WTC11 (cell line): ENCODE data around the gene SCN4A. TPM values are rescaled to one million over a fixed set of nuclear protein-coding genes. Genes with fewer than 3 reads are reported as not detected.

Experiments
- ATAC-seq: fragments of 200-7000 bp; cut with Tn5 transposase; 2 replicates; pipeline ENCODE4 v1.10.0; 2021; ENCODE audit warnings: mild to moderate bottlenecking, moderate library complexity
- CTCF ChIA-PET: fragments of 300-600 bp; sonication (Branson Sonifier 250); formaldehyde crosslinking; loops from one replicate; lab custom pipeline; 2021; ENCODE audit warnings: antibody characterized with exemption; lab: Charles Lee
- POLR2A ChIA-PET: fragments of 350-600 bp; sonication (Branson Sonifier 250); formaldehyde crosslinking; loops from one replicate; lab custom pipeline; 2021; ENCODE audit warnings: antibody characterized with exemption; lab: Charles Lee
- DNase-seq: peaks from one replicate; pipeline ENCODE4 v3.0.0; 2021; ENCODE audit warnings: low spot score
- H3K27ac Mint-ChIP-seq: 2 replicates; pipeline ENCODE4 v1.8.0; 2021; ENCODE audit warnings: mixed read lengths
- H3K27me3 Mint-ChIP-seq: 2 replicates; pipeline ENCODE4 v1.8.0; 2021; ENCODE audit warnings: low read depth, mild to moderate bottlenecking, moderate library complexity, mixed read lengths
- H3K36me3 Mint-ChIP-seq: 2 replicates; pipeline ENCODE4 v1.8.0; 2021; ENCODE audit warnings: mixed read lengths
- H3K4me1 Mint-ChIP-seq: 2 replicates; pipeline ENCODE4 v1.8.0; 2022; ENCODE audit warnings: mixed read lengths
- H3K4me3 Mint-ChIP-seq: 2 replicates; pipeline ENCODE4 v1.8.0; 2021; ENCODE audit warnings: mild to moderate bottlenecking, moderate library complexity, mixed read lengths
- H3K9me3 Mint-ChIP-seq: 2 replicates; pipeline ENCODE4 v1.8.0; 2021; ENCODE audit warnings: mixed read lengths
- AR ChIP-seq: fragments of 250-450 bp; sonication (Bioruptor Pico); IDR thresholded peaks from 2 replicates; pipeline ENCODE4 v1.9.0; 2021; ENCODE audit warnings: mild to moderate bottlenecking
- ATF3 ChIP-seq: sonication (generic); formaldehyde crosslinking; conservative IDR thresholded peaks from 2 replicates; pipeline ENCODE4 v1.8.1; 2022; ENCODE audit warnings: mild to moderate bottlenecking, missing genetic modification reagents
- E2F4 ChIP-seq: sonication (generic); formaldehyde crosslinking; IDR thresholded peaks from 2 replicates; pipeline ENCODE4 v1.8.1; 2022; ENCODE audit warnings: low read depth, mild to moderate bottlenecking, moderate library complexity, missing genetic modification reagents, borderline replicate concordance
- FOXJ3 ChIP-seq: sonication (generic); formaldehyde crosslinking; IDR thresholded peaks from 2 replicates; pipeline ENCODE4 v1.9.0; 2021; ENCODE audit warnings: missing genetic modification reagents, mild to moderate bottlenecking, borderline replicate concordance
- FOXP4 ChIP-seq: sonication (generic); formaldehyde crosslinking; IDR thresholded peaks from 2 replicates; pipeline ENCODE4 v1.8.0; 2022; ENCODE audit warnings: mild to moderate bottlenecking, missing genetic modification reagents
- HMGA2 ChIP-seq: fragments of 250-450 bp; sonication (Bioruptor Pico); IDR thresholded peaks from 2 replicates; pipeline ENCODE4 v1.4.0; 2021; ENCODE audit warnings: mild to moderate bottlenecking, moderate library complexity
- KAT7 ChIP-seq: sonication (generic); formaldehyde crosslinking; IDR thresholded peaks from 2 replicates; pipeline ENCODE4 v1.8.1; 2023; ENCODE audit warnings: missing genetic modification reagents, mild to moderate bottlenecking, borderline replicate concordance
- MXD4 ChIP-seq: fragments of 250-450 bp; sonication (Bioruptor Pico); IDR thresholded peaks from 2 replicates; pipeline ENCODE4 v1.8.0; 2021; ENCODE audit warnings: mild to moderate bottlenecking, moderate library complexity, borderline replicate concordance
- NFE2L1 ChIP-seq: sonication (generic); formaldehyde crosslinking; IDR thresholded peaks from 2 replicates; pipeline ENCODE4 v1.8.1; 2023; ENCODE audit warnings: missing genetic modification reagents
- NR2C2 ChIP-seq: sonication (generic); formaldehyde crosslinking; IDR thresholded peaks from 2 replicates; pipeline ENCODE4 v1.8.0; 2022; ENCODE audit warnings: mild to moderate bottlenecking, missing genetic modification reagents
- NR3C1 ChIP-seq: sonication (generic); formaldehyde crosslinking; conservative IDR thresholded peaks from 2 replicates; pipeline ENCODE4 v1.8.1; 2023; ENCODE audit warnings: low read depth, mild to moderate bottlenecking, missing genetic modification reagents
- SMAD3 ChIP-seq: sonication (generic); formaldehyde crosslinking; IDR thresholded peaks from 2 replicates; pipeline ENCODE4 v1.8.0; 2022; ENCODE audit warnings: missing genetic modification reagents, mild to moderate bottlenecking, borderline replicate concordance
- SMAD4 ChIP-seq: sonication (generic); formaldehyde crosslinking; IDR thresholded peaks from 2 replicates; pipeline ENCODE4 v1.8.0; 2022; ENCODE audit warnings: mild to moderate bottlenecking, missing genetic modification reagents
- SP1 ChIP-seq: sonication (generic); formaldehyde crosslinking; conservative IDR thresholded peaks from 2 replicates; pipeline ENCODE4 v1.8.1; 2022; ENCODE audit warnings: missing genetic modification reagents
- TCF7 ChIP-seq: sonication (generic); formaldehyde crosslinking; IDR thresholded peaks from 2 replicates; pipeline ENCODE4 v1.8.0; 2022; ENCODE audit warnings: mild to moderate bottlenecking, low read depth, missing genetic modification reagents, moderate library complexity
- ZNF317 ChIP-seq: sonication (generic); formaldehyde crosslinking; IDR thresholded peaks from 2 replicates; pipeline ENCODE4 v1.8.1; 2023; ENCODE audit warnings: low read depth, mild to moderate bottlenecking, moderate library complexity, missing genetic modification reagents, borderline replicate concordance
- ZNF396 ChIP-seq: fragments of 250-450 bp; sonication (Bioruptor Pico); IDR thresholded peaks from 2 replicates; pipeline ENCODE4 v1.8.0; 2021; ENCODE audit warnings: mild to moderate bottlenecking, moderate library complexity, borderline replicate concordance
- ZNF532 ChIP-seq: fragments of 250-450 bp; sonication (Bioruptor Pico); IDR thresholded peaks from 2 replicates; pipeline ENCODE4 v1.9.0; 2021; ENCODE audit warnings: mild to moderate bottlenecking, borderline replicate concordance
- total RNA-seq: library from RNA; stranded (reverse); gene quantifications from 3 replicates; pipeline ENCODE4 v1.2.3, GENCODE V29; 2021

Gene SCN4A
- total RNA-seq, 1 experiment from 2014 or later, result 5.8 TPM

- ChIA-PET CTCF (interaction anchor here (1.0 to 2.6 kb wide), 4 partner anchors 12 to 348 kb away, joined by 3 to 18 read pairs (median 8); partner anchors contain the start of genes CSHL1 and GH1), POLR2A (no interaction called here)
- no peak for DNase-seq
- H3K4me3 Mint-ChIP-seq, result no peak overlapping the region
- TF ChIP-seq FOXP4 (CRISPR knock-in tag) (no peak), AR (CRISPR knock-in tag) (no peak), TCF7 (CRISPR knock-in tag) (no peak), E2F4 (CRISPR knock-in tag) (no peak), NR3C1 (CRISPR knock-in tag) (no peak), SMAD3 (CRISPR knock-in tag) (no peak)
- peaks cover 22% of the 10 kb centered on the region for H3K4me1 Mint-ChIP-seq
- ATAC-seq, result no peak
- H3K27me3 Mint-ChIP-seq, result no peaks in the 10 kb centered on the region; the same call in 1 of the 2 replicates
- no peaks in the 10 kb centered on the region for H3K9me3 Mint-ChIP-seq
- no peak overlapping the region for H3K27ac Mint-ChIP-seq
- H3K36me3 Mint-ChIP-seq, result no peaks in the 10 kb centered on the region
Measured at GRCh38 chr17:63934183-63935112, 38.3 kb downstream of the SCN4A start.

GRCh38 chr17:63933598-63933997 lies 39.1 kb downstream of the SCN4A start:
- H3K27ac Mint-ChIP-seq, result no peak overlapping the region
- H3K36me3 Mint-ChIP-seq, result no peaks in the 10 kb centered on the region
- H3K27me3 Mint-ChIP-seq, result no peaks in the 10 kb centered on the region; the same call in 1 of the 2 replicates
- no peaks in the 10 kb centered on the region for H3K9me3 Mint-ChIP-seq
- peaks cover 22% of the 10 kb centered on the region for H3K4me1 Mint-ChIP-seq
- CTCF ChIA-PET, result interaction anchor here (1.0 to 6.3 kb wide), 6 partner anchors 13 to 349 kb away, joined by 3 to 87 read pairs (median 16); partner anchors contain the start of genes CSHL1 and GH1
- ATAC-seq (no peak), DNase-seq (no peak)
- POLR2A ChIA-PET, result no interaction called here
- H3K4me3 Mint-ChIP-seq, result no peak overlapping the region
- no peak for TF ChIP-seq ZNF396 (CRISPR knock-in tag)
- no peak for TF ChIP-seq KAT7 (CRISPR knock-in tag)
- no peak for TF ChIP-seq HMGA2
- TF ChIP-seq NR2C2 (CRISPR knock-in tag), result no peak
- no peak for TF ChIP-seq ATF3
- TF ChIP-seq ZNF532 (CRISPR knock-in tag), result no peak
- TF ChIP-seq NFE2L1, result no peak
- no peak for TF ChIP-seq SP1 (CRISPR knock-in tag)
- TF ChIP-seq SMAD4 (CRISPR knock-in tag), result no peak
- no peak for TF ChIP-seq MXD4
- no peak for TF ChIP-seq ZNF317
- TF ChIP-seq FOXJ3 (CRISPR knock-in tag), result no peak
